ENCODE results near the gene SLC25A12.
"Not testable (repeated sequence)": the region's sequence is repeated elsewhere in the genome, so short reads cannot be mapped to it uniquely, and the experiment has no call there.

Gene SLC25A12

DNA sequence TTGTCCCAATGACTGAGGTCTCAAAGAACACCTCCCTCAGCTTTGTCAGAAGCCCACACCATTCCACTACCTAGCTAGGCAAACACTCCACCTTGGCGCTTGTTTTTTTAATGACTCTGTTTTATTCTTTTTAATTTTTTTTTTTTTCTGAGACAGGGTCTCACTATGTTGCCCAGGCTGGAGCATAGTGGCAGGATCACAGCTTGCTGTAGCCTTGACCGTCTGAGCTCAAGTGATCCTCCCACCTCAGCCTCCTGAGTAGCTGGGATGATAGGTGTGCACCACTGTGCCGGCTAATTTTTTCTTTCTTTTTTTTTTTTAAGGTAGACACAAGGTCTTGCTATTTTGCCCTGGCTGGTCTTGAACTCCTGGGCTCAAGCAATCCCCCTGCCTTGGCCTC is 101.9 kb downstream of the SLC25A12 start:
- DNase-seq (ENCODE audit: low read depth, low spot score): no peak

DNA sequence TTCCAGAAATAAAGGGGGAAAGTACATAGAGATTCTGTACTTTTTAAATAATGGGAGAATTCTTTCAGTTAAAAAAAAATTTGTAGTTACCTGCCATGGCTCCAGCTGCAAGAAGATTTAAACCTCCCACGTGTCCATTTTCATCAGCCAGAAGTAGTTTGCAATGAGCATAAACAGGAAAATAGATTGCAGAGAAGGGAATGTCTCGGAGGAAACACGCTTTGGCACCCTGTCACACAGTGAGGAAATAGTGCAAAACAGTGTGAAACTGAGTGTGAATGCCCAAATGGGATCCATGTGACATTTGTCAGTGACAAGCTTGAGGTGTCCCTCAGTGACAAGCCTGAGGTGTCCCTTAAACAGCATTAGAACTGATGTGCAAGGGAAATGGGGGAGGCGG is 102.7 kb downstream of the SLC25A12 start:
- DNase-seq (ENCODE audit: low read depth, low spot score): no peak

DNA sequence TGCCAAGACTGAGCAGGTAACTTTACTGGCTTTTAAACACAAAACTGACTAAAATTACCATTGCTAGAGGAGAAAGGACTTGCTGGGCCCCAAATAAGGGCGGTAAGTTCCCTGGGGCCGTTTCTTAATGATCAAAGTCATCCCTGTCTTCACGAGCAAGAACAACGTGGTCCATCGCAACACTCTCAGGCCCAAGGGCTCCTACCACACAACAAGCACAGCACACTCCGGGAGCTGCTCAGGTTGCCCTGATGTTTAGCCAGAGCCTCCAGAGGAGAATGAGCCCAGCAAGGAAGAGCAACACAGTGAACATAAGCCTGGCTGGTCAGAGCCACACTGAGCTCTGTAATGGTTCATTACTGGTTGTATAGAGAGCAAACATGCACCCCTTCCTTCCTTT is 104.1 kb downstream of the SLC25A12 start:
- no peak for DNase-seq (ENCODE audit: low read depth, low spot score)

DNA sequence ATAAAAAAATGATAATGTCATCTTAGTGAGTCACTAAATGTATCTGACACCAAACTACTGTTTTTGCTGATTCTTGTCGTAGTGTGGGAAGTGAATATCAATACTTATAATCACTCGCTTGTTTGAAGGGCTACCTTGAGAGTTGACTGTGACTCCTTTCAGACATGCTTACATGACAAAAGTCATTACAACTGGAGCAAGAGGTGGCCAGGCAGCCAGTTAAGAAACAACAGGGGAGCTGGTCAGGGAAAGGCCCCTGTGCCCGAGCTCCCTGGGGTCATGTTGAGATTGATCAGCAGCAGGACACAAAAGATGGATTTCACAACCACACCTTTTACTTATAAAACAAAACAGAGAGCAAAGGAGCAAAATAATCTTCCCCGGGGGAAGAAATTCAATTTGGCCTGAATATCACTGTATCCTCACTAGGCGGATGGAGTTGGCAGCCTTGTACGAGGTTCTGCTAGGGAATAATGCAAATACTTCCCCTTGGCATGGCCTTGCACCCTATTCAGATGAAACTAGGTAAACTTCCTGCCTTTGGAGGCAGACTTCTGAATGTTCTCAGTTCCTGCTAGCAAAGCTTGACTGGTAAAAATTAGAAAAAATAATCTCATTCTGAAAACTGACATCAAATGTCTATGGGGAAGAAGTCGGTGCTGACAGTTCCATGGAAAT is 105.6 kb downstream of the SLC25A12 start:
- DNase-seq (ENCODE audit: low read depth, low spot score): no peak

DNA sequence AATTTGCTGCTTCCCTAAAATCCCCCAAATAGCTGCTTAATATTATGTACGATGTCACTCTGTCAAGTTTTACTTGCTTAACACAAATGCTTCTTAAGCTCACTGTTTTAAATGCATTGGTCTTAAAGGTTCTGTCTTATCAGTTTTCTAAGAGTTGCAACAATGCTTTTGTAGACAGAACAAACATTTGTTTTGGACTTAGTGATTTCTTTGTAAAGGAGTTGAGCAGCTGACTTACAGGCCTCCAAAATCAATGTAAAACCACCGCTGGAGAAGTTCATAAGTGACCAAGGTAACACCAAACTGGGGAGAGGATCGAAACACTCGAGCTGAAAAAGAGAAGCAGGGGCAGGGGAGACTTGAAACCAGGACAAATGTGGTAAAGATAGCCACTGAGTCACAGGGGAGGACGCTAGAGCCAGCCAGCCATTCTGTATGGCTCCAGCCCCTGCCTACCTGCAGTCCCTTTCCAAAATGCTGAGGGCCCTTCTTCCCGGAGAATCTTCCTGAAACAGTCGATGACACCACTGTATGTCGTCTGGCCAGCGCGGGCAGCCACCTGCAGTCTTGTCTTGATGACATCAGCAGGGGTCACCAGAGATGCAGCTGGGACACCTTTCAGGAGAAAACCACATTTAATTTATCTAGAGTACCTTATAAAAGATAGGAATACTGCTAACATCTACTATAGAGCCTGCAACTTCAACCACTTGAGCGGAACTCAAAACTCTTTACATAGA is 106.5 kb downstream of the SLC25A12 start:
- DNase-seq (ENCODE audit: low read depth, low spot score): no peak

DNA sequence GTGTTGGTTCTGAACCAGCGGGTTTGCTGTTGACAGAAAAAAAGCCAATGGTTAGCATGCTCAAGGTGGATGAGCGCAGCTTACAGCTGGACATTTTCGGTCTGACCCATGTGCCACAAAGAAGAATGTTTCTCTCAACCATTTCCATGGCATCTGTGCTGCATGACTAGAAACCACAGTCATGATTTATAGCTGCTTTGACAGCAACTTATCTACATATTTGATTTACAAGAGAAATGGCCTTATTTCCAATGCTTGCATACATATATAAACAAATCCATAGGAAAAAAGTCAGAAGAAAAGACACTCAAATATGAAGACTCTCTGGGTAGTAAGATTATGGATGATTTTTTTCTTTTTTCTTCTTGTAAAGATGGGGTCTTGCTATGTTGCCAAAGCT is 108.6 kb downstream of the SLC25A12 start:
- no peak for DNase-seq (ENCODE audit: low read depth, low spot score)

DNA sequence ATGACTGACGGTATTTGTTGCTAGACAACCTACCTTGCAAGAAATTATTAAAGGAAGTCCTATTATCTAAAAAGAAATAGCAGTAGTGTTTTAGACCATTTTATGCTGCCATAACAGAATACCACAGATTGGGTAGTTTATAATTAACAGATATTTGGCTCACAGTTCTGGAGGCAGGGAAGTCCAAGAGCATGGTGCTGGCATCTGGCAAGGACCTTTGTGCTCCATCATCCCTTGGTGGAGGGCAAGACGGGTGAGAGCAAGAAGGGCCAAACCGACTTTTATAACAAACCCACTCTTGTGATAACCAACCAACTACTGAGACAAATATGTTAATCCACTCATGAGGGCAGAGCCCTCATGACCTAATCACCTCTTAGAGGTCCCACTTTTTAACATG is 115.5 kb downstream of the SLC25A12 start:
- DNase-seq (ENCODE audit: low read depth, low spot score): no peak

DNA sequence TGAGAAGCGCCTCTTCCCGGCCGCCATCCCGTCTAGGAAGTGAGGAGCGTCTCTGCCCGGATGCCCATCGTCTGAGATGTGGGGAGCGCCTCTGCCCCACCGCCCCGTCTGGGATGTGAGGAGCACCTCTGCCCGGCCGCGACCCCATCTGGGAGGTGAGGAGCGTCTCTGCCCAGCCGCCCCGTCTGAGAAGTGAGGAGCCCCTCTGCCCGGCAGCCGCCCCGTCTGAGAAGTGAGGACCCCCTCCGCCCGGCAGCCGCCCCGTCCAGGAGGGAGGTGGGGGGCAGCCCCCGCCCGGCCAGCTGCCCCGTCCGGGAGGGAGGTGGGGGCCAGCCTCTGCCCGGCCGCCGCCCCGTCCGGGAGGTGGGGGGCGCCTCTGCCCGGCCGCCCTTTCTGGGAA is 119.5 kb downstream of the SLC25A12 start:
- DNase-seq (ENCODE audit: low read depth, low spot score): not testable (repeated sequence)

DNA sequence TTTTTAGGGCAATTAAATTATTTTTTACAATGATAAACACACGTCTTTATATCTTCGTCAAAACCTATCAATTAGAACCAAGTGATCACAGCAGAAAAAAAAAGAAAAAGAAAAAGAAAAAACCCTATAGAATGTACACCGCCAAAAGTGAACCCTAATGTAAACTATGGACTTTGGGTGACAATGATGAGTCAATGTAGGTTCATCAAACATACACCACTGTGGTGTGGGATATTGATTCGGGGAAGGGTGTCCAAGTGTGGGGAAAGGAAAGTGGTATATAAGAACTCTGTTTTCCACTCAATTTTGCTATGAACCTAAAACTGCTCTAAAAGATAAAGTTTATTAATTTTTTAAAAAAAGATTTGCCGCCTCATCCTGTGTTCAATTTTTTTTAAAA is 121.7 kb downstream of the SLC25A12 start:
- DNase-seq (ENCODE audit: low read depth, low spot score): no peak

DNA sequence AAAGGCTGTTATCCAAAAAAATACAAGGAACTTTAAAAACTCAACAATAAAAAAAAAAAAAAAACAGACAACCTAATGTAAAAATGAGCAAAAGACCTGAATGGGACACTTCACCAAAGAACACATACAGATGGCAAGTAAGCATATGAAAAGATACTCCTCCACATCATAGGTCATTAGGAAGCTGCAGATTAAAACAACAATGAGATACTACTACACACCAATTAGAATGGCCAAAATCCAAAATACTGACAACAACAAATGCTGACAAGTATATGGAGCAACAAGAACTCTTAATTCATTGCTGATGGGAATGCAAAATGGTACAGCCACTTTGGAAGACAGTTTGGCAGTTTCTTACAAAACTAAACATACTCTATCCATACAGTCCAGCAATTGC is 122.6 kb downstream of the SLC25A12 start:
- no peak for DNase-seq (ENCODE audit: low read depth, low spot score)

DNA sequence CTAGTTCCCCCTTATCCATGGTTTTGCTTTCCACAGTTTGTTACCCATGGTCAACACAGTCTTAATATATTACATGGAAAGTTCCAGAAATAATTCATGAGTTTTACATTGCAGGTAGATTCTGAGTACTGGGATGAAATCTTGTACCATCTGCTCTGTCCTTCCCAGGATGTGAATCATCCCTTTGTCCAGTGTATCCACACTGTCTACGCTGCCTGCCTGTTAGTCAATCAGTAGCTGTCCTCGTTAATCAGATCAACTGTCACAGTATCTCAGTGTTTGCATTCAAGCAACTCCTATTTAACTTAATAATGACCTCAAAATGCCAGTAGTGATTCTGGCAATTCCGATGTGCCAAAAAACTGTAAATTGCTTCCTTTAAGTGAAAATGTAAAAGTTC is 130.4 kb downstream of the SLC25A12 start:
- DNase-seq (ENCODE audit: low read depth, low spot score): no peak

DNA sequence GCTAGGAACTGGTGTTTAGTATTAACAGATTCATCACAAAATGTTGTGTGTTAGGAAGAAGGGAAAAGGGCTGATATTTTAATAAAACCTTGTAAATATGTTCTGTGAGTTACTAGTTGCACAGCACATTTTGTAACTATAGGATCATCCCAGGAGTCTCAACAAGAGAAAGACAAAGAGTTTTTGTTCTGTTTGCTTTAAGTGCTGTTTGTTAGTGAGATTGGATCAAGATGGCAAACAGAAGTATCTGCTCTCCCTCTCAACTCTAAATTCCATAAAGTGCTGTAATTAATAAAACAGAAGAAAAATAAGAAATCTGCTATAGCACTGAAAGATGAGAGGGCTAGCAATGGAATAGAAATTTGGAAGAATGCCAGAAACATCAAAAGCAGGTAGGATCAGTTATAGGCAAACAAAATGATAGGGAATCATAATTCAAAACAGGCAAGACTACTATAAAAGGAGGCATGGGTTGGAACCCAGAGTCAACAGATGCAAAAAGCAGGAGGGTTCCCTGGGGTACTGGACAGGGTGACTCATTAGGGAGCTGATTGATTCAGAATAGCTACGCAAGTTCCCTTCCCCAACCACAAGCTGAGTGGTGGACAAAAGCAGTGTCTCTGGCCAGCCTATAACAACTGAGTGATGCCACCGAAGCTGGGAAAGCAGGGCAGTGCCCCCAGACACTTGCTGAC is 131.0 kb downstream of the SLC25A12 start:
- DNase-seq (ENCODE audit: low read depth, low spot score): peak; percentile 36

DNA sequence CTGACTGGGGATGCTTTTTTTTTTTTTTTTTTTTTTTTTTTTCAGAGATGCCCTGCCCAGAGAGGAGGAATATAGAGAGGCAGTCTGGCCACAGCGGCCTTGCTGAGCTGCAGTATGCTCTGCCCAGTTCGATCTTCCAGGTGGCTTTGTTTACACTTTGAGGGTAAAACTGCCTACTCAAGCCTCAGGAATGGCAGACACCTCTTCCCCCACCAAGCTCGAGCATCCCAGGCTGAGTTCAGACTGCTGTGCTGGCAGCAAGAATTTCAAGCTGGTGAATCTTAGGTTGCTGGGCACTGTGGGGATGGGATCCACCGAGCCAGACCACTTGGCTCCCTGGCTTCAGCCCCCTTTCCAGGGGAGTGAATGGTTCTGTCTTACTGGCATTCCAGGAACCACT is 132.9 kb downstream of the SLC25A12 start:
- peak; percentile 63 for DNase-seq (ENCODE audit: low read depth, low spot score)

DNA sequence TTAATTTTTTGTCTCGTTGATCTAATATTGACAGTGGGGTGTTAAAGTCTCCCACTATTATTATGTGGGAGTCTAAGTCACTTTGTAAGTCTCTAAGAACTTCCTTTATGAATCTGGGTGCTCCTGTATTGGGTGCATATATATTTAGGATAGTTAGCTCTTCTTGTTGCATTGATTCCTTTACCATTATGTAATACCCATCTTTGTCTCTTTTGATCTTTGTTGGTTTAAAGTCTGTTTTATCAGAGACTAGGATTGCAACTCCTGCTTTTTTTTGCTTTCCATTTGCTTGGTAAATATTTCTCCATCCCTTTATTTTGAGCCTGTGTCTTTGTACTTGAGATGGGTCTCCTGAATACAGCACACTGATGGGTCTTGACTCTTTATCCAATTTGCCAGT is 135.3 kb downstream of the SLC25A12 start:
- DNase-seq (ENCODE audit: low read depth, low spot score): not testable (repeated sequence)

DNA sequence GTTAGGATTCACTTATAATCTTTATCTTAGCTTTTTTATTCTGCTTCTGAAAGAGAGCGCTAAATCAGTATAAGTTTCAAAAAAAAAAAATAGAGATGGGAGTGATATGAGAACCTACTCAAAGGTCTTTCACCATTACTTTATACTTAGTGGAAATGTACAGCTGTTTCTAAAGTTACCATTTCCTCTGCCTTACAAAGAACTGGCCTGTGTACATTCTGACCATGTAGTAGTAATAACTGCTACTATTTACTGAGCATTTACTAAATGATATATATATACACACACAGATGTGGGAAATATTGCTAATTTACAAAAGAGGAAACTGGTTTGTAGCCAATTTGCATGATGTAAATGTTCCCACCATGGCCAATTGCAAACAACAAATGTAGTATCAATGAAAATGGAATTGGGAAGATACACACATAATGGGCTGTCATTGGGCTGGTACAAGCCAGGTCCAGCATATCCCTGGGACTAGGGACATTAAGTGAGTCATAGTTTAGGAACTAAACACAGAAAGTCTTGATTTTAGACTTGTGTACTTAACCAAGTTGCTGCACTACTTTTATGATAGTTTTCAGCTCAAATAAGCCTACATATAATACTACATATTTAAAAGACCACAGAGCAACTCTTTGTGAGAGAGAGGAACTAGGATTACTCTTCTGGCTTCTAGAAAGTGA is 139.6 kb downstream of the SLC25A12 start:
- DNase-seq (ENCODE audit: low read depth, low spot score): peak; percentile 10

DNA sequence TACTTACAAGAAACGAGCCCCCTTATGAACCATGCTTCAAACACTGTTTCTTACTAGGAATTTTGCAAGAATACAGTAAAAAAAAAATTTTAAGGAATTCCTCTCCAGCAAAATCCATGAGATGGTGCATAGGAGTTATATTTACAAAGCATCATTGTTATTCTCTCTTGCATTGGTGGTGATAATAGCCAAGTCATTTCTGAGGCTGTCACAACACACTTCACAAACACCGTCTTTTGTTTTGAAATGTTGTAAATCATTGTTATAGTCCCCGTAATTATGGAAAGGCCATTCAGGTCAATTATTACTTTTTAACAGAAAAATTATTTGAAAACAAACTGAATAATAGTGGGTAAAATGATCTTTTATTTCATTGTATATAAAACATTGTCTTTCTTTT is 146.7 kb downstream of the SLC25A12 start:
- DNase-seq (ENCODE audit: low read depth, low spot score): no peak

DNA sequence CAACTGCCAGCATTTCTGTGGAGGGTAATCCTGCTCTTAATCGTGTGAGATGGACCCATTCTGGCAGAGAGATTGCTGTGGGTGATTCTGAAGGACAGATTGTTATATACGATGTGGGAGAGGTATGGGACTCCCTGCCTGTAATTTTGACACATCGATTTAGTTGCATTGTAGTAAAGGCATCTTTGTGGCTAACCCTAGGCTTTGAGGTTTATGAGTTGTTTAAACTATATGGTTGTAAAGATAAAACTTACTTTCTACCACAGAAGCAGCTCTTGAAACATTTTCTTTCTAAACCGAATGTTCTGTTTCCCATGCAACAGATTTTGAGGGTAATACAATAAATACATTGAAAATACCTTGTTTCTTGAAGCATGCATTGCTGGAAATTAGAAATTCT is 148.2 kb downstream of the SLC25A12 start:
- DNase-seq (ENCODE audit: low read depth, low spot score): no peak

DNA sequence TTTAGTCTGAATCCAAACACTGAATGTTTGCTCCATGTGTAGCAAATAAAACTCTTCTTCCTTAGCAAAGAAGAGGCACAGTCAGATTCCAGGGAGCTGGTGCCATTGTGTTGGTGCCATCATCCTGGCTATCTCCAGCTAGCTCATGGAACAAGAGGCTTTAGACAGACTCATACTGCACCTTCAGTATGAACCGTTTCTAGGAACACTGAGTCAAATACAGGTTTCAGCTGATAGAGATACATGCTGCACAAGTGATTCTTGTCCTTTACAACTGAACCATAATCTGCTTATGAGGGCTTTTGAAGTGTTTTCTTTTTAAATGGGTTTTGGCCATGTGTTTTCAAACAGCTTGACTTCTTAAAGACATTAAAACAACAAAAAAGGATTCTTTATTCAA is 148.9 kb downstream of the SLC25A12 start:
- no peak for DNase-seq (ENCODE audit: low read depth, low spot score)

DNA sequence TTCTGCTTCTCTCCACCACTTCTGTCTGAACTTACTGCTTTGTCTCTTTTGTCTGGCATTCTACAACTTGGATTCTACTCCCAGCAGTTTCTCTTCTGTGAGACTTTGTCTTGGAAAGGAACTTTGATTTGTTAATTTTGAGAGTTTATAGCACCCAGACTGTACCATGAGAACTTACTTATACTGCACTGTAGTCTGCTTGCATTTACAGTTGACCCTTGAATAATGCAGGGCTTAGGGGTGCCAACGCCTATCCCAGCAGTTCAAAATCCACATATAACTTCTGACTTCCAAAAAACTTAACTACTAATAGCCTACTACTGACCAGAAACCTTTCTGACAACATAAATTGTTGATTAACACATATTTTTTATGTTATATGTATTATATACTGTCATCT is 151.3 kb downstream of the SLC25A12 start:
- DNase-seq (ENCODE audit: low read depth, low spot score): no peak

DNA sequence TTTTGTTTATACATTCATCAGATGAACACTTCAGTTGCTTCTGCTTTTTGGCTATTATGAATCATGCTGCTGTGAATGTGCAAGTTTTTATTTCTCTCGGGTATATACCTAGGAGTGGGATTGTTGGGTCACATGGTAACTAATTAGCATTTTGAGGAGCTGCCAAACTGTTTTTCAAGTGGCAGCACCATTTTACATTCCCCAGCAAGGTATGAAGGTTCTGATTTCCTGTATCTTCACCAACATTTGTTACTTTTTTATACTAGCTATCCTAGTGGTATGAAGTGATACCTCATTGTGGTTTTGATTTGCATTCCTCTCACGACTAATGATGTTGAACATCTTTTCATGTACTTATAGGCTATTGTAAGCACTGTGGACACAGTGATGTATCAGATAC is 152.9 kb downstream of the SLC25A12 start:
- peak; percentile 83 for DNase-seq (ENCODE audit: low read depth, low spot score)

DNA sequence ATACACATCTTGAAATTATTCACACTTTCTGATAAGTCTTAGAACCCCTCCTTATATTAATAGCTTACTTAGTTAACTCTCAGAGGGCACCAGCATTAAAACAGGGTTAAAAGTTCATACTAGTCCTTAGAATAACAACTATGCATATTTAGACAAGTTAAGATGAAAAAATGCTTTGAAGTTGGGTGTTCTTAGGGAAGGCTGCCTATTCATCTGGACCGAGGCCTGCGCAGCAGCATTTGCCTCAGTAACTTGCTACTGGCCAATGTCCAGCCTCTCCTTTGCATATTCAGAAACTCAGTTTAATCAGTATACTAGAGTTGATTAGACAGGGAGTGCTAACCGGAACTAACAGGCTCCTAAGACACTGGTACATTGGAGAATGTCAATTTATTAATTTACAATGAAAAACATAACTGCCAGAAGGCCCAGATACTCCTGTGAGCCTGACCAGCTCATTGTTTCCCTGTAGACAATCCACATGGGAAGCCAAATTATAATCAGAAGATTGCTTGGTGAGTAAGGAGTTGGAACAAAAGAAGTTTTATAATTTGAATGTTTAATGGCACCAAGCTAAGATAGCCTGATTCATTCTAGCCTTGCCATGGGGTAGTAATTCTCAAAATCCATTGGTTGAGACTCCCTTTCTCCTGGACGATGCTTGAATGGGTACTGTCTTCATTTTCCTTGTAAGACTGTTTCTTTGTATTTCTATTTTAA is 157.9 kb downstream of the SLC25A12 start:
- DNase-seq (ENCODE audit: low read depth, low spot score): peak; percentile 83

All from astrocyte of the hippocampus (primary cell).